Lower lobe of right lung (tissue), 2 donors: ENCODE measurements around the gene HSBP1L1. TPM values are rescaled to one million over a fixed set of nuclear protein-coding genes. Genes with fewer than 3 reads are reported as not detected.

ENCODE experiments used
- ATAC-seq, 2 donors: fragments of 200-7000 bp; cut with Tn5 transposase; one replicate each; pipeline ENCODE4 v1.9.1; 2020 to 2022; ENCODE audit warnings: mild to moderate bottlenecking in 2 of 2, moderate library complexity in 2 of 2
- DNase-seq: peaks from one replicate; pipeline ENCODE4 v3.0.0-alpha.2; 2020
- H3K27ac ChIP-seq: fragments of 200-600 bp; one replicate; pipeline ENCODE4 v1.8.0; 2022
- H3K27me3 ChIP-seq: fragments of 200-600 bp; one replicate; pipeline ENCODE4 v1.8.0; 2022; ENCODE audit warnings: low read depth
- H3K36me3 ChIP-seq: fragments of 200-600 bp; one replicate; pipeline ENCODE4 v1.8.0; 2022; ENCODE audit warnings: mild to moderate bottlenecking
- H3K4me1 ChIP-seq: fragments of 200-600 bp; one replicate; pipeline ENCODE4 v1.8.0; 2022
- H3K4me3 ChIP-seq: fragments of 200-600 bp; one replicate; pipeline ENCODE4 v1.8.0; 2022; ENCODE audit warnings: mild to moderate bottlenecking
- H3K9me3 ChIP-seq: fragments of 200-600 bp; one replicate; pipeline ENCODE4 v1.8.0; 2022
- intact Hi-C: fragments of 100-400 bp; cut with DNase I; formaldehyde crosslinking; loops from one replicate; pipeline ENCODE4 v1.11.0; 2022
- total RNA-seq: library from RNA; stranded (reverse); fragmentation: NEBNext Ultra II Directional; extraction: Animal tissue kit (Norgen Biotek cat#: 25700); gene quantifications from one replicate; pipeline ENCODE4 v1.2.1, GENCODE V29; 2021
- TF ChIP-seq, protein P1 (sequence below): fragments of 200-600 bp; IDR thresholded peaks from one replicate; pipeline ENCODE4 v1.8.0; 2022; ENCODE audit warnings: antibody characterized with exemption, mild to moderate bottlenecking
- donor health status: DM: no; HTN: yes; CAD: no; lungs with severe emphysema.

The HSBP1L1 gene
- total RNA-seq, 1 donor from 2014 or later = 46.6 TPM

GRCh38 chr18:79948719-79949411 lies 15.6 kb upstream of the HSBP1L1 start:
- H3K4me3 ChIP-seq = no peak overlapping the region

GRCh38 chr18:79949697-79950487 lies 14.6 kb upstream of the HSBP1L1 start:
- ATAC-seq = no peak
- H3K9me3 ChIP-seq = no peaks in the 10 kb centered on the region
- peak overlapping the region; percentile 89 for H3K4me3 ChIP-seq
- H3K27ac ChIP-seq = peak overlapping the region; percentile 84
- TF ChIP-seq, protein P1, sequence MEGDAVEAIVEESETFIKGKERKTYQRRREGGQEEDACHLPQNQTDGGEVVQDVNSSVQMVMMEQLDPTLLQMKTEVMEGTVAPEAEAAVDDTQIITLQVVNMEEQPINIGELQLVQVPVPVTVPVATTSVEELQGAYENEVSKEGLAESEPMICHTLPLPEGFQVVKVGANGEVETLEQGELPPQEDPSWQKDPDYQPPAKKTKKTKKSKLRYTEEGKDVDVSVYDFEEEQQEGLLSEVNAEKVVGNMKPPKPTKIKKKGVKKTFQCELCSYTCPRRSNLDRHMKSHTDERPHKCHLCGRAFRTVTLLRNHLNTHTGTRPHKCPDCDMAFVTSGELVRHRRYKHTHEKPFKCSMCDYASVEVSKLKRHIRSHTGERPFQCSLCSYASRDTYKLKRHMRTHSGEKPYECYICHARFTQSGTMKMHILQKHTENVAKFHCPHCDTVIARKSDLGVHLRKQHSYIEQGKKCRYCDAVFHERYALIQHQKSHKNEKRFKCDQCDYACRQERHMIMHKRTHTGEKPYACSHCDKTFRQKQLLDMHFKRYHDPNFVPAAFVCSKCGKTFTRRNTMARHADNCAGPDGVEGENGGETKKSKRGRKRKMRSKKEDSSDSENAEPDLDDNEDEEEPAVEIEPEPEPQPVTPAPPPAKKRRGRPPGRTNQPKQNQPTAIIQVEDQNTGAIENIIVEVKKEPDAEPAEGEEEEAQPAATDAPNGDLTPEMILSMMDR = no peak
- peaks cover 13% of the 10 kb centered on the region for H3K36me3 ChIP-seq
- H3K27me3 ChIP-seq = no peaks in the 10 kb centered on the region
- peak; percentile 85 for DNase-seq
- peaks cover 60% of the 10 kb centered on the region for H3K4me1 ChIP-seq
- intact Hi-C loops = no loop called here

More at GRCh38 chr18:79948719-79949411, 15.6 kb upstream of the HSBP1L1 start:
- Histone ChIP-seq H3K9me3 (no peaks in the 10 kb centered on the region), H3K27me3 (no peaks in the 10 kb centered on the region), H3K36me3 (peaks cover 13% of the 10 kb centered on the region), H3K4me1 (peaks cover 62% of the 10 kb centered on the region), H3K27ac (no peak overlapping the region)
- TF ChIP-seq, protein P1 = no peak
- peak; percentile 38 for DNase-seq
- intact Hi-C loops = no loop called here
- no peak for ATAC-seq

- intact Hi-C loops = no loop called here
- Histone ChIP-seq H3K4me3 (peak overlapping the region; percentile 89), H3K27ac (peak overlapping the region; percentile 84), H3K4me1 (peaks cover 59% of the 10 kb centered on the region), H3K27me3 (no peaks in the 10 kb centered on the region), H3K9me3 (no peaks in the 10 kb centered on the region), H3K36me3 (peaks cover 13% of the 10 kb centered on the region)
- TF ChIP-seq, protein P1 = no peak
- peak; percentile 49 to 52 for ATAC-seq
- peak; percentile 74 for DNase-seq
Observed at GRCh38 chr18:79950515-79951341, 13.7 kb upstream of the HSBP1L1 start.

GRCh38 chr18:79951545-79952455 lies 12.6 kb upstream of the HSBP1L1 start, which contains the start of gene SLC66A2:
SLC66A2 (minus strand) TSS chr18:79951653; CDS start chr18:79950926, 727 bp downstream.
- Histone ChIP-seq H3K27ac (peak within 1 kb of the TSS; percentile 84), H3K4me3 (peak within 1 kb of the TSS; percentile 89), H3K27me3 (no peaks in the 10 kb centered on the region), H3K36me3 (peaks cover 7% of the 10 kb centered on the region), H3K4me1 (peaks cover 50% of the 10 kb centered on the region), H3K9me3 (no peaks in the 10 kb centered on the region)
- intact Hi-C loops = no loop called here
- DNase-seq (peak; percentile 95), ATAC-seq (peak; percentile 90 to 92)
- TF ChIP-seq, protein P1 = no peak
